Cerebellar cortex (tissue), 1 donor: ENCODE data around the gene EPN1.
A peak's percentile ranks its signal among the peaks of the same experiment; 100 is the strongest.

Experiments used
- DNase-seq: peaks from one replicate; pipeline ENCODE4 v3.0.0-alpha.2; 2015; ENCODE audit warnings: low spot score

Gene EPN1

DNA sequence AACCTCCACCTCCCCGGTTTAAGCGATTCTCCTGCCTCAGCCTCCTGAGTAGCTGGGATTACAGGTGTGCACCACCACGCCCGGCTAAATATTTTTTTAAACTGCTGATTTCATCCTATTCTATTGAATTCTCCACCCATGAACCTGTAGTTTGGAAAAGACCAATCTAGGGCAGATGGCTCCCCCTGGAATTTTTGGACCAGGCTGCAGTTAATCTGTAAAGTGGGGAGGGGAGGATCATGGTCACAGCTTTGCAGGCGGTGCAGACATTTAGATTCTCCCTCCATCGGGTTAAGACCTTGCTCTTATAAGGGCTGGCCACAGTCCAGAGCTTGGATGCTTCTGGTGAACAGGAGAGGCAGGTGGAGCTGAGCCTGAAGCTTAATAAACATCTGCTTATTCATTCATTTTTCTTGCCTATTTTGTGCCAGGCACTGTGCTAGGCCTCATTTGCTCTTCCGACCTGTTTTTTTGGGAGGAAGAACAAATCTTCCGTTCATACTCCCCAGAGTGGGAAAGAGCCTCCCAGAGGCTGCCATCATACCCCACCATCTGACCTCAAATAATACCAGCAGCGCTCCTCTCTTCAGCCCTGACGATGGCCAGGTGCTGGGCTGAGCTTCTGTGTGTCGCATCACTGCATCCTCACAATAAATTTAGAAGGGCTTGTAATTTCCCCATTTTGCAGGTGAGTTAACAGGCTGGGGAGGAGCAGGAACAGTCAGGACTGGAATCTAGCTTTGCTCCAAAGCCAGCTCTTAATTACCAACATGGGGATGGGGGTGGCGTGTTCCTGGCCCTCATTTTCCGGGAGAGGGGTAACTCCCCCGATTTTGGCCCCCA is 27.9 kb upstream of the EPN1 start:
- peak; percentile 48 for DNase-seq

- DNase-seq, result peak; percentile 85
Measured at GRCh38 chr19:55647732-55648584, 27.1 kb upstream of the EPN1 start, which contains the start of gene CCDC106. TSS of gene CCDC106 (plus strand) at chr19:55648212. CDS start at chr19:55649047, 835 bp downstream.

DNA sequence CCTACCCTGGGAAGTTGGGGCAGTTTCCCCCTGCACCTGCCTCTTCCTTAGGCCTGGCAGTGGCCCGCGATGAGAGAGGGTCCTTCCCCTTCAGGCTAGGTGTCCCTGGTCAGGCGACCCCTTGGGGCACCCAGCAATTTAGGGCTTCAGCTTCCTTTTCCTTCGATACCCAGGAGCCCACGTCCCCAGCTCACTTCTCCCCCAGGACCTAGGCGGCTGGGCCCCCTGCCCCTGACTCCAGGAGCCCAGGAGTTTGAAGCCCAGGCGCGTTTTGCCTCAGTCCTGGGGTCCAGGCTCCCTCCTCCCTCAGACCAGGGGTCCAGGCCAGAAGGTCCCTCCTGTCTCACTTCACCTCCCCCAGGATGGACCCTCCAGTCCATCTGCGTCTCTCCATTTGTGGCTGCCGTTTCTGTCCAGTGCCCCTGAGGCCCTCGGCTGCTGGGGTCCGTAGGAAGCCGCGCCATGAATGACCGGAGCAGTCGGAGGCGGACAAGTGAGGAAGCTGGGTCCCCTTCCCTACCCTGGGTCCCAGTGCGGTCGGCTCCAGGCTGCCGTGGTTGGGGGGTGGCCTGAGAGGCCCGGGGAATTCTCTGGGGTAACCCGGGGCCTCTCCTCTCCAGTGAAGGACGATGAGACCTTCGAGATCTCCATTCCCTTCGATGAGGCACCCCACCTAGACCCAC is 26.3 kb upstream of the EPN1 start:
- no peak for DNase-seq

GRCh38 chr19:55649268-55650125 is 25.5 kb upstream of the EPN1 start:
- DNase-seq, result no peak

DNA sequence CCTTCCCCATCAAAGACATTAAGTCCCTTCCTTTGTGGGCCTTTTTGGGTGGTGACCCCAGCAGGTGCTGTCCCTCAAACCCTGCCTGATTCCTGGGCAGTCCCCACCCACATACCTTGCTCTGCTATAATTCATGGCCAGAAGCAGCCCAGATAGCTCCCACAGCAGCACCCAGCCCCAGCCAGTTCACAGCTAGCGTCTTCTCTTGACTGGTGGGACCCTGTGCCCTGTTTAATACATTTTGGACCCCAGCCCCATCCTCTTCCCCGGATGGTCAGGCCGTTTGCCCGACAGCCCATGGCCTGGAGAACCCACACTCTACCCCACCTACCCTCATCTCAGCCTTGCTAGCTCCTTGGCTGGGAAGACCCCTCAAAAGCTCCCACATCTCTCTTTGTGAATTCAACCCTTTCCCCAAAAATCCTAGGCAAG is 24.9 kb upstream of the EPN1 start:
- DNase-seq, result no peak

GRCh38 chr19:55650602-55651230 is 24.3 kb upstream of the EPN1 start:
- DNase-seq, result no peak

GRCh38 chr19:55651236-55651635 is 23.8 kb upstream of the EPN1 start:
- no peak for DNase-seq

DNA sequence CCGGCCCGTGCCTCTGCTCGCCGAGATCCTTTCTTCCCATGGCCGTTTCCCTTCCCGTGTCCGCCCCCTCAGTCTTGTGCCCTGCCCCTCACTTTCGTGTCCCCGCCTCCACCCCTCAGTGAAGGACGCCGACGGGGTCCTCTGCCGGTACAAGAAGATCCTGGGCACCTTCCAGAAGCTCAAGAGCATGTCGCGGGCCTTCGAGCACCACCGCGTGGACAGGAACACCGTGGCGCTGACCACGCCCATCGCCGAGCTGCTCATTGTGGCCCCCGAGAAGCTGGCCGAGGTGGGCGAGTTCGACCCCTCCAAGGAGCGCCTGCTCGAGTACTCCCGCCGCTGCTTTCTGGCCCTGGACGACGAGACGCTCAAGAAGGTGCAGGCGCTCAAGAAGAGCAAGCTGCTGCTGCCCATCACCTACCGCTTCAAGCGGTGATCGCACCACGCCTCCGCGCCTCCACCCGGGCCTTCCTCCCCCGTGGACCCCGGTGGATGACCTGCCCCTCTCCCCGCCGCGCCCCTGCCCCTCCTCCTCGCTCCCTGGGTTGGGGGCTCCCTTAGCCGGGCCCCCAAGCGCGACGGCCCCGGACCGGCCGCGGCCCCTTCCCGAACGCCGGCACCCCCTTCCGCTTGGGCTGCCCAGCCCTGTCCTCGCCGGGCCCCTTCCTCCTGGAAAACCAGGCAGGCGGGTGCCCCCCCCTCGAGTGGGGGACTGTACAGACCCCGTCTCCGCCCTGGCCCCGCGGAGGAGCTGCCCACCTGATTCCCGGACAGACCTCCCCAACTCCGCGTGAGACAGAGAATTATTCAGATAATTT is 22.5 kb upstream of the EPN1 start:
- no peak for DNase-seq

- peak; percentile 99 for DNase-seq
Measured at GRCh38 chr19:55653651-55654322, 21.2 kb upstream of the EPN1 start.

DNA sequence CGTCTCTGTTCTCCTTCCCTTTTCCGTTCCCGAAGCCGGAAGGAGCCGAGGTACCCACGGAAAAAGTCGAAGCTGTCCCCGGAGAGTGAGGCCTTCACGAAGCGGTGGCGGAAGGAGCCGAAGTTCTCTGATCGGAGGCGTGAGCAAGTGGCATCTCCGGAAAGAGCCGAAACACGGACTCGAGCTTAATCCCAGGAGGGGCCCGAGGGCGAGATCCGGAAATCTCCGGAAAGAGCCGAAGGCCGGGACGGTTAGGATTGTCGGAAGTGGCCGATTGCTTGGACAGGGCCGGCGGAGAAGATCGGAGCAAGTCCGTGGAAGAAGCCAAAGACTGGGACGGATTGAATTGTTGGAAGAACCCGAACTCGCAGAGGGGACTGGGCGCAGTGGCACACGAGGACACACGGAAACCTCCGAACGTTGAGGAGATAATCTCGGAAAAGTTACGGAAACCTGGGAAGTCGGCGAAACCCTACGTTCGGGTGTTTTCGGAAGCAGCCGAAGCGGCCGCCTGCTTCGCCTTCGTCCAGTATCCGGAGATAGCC is 20.6 kb upstream of the EPN1 start:
- DNase-seq, result peak; percentile 99

DNA sequence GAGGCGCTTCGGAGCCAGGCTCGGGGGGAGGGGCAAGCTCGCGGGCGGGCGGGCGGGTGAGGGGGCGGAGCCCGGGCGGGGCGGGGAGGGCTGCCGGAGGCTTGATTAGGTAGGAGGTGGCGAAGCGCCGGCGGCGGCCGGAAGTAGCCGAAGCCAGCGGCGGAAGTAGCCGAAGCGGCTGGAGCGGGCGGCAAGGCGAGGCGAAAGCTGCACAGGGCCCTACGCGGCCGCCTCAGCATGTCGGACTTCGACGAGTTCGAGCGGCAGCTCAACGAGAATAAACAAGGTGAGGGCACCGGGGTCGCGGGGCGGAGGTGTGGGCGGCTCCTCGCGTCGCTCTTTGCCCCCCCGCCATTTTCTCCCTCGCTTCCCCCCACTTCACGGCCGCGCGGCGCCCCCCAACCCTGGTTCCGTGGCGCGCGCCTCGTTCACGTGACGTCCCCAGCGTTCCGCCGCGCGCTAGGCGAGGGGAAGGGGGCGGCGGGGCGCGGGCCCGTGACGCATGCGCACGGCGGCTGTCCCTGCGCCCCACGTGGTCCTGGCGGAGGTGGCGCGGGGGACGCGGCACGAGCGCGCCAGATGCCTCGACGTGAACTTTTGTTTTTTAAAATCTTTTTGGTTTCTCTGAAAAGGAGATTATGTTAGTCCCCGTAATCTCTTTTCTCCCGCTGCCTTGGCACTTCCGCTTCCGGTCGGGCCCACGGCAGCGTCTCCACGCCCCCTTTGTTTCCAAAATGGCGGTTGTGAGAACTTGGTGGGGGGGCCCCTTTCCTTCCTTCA is 20.0 kb upstream of the EPN1 start, which contains the start of gene U2AF2:
U2AF2 (plus strand) TSS at position 168 of the 780 bp plus-strand sequence; CDS start at position 238, 70 bp downstream.
- peak; percentile 93 for DNase-seq

DNA sequence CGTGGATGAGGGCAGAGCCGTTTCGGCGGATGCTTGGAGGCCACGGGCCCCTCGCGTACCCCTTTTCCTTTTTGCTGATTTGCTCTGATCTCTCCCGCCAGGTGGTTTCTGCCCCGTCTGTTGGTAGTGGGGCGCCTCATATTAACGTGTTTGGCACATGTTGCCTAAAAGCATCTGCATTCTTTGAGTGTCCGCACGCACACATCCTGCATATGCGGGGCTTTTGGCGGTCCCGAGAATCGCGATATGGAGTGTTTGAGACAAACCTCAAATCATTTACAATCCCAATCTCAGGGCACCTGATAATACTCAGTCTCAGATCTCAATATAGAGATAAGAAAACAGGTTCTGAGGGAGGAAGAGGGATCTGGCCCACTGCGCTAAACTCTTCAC is 19.4 kb upstream of the EPN1 start:
- no peak for DNase-seq

DNA sequence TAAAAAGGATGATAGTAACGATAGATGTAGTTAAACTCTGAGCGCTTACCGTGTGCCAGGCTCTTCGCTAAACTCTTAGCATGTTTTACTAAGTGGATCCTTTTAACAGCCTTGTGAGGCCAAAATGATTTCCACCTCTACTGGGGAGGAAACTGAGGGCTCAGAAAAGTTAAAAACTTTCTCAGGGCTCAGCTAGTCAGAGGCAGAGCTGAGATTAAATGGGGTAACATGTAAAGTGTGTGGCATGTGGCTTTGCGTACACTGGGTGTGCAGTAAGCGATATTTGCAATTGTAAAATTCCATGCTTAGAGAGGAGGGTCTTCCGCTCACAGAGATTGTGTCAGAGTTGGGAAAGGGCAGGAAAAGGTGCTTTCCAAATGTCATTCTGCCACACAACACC is 18.5 kb upstream of the EPN1 start:
- DNase-seq, result no peak

DNA sequence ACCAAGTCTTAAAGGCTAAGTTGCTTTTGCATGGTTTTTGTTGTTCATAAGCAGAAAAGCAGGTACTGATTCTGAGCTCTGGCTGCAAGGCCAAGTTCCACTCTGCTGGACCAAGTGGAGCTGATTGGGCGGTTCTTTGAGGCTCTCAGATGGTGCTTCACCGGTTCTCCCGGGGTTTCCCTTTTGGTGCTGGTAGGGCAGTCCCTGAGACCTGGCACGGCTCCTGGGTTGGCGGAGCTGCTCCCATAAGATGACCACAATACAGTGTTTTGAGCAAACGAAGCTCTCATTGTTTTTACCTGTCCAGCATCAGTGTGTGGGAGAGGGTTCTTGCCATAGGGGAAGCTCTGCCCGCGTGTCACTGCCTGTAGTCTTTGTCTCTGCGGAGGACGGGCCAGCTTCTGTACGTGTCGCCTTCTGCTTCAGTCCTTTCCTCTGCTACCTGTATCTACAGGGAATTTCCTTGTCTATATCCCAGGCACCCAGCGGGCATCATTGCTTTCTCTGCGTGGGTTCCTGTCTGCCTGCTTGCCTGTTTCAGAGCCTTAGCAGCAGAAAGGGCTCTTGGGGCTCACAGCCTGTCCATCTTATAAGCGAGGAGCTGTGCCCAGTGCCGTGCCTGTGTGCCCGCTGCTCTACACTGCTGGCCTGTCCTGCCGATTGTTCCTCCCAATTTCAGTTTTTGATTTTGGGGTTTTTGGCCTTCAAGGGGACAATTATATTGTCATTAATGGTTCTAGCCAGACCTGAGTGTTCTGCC is 17.9 kb upstream of the EPN1 start:
- DNase-seq, result no peak

GRCh38 chr19:55658846-55659459 is 16.1 kb upstream of the EPN1 start:
- DNase-seq, result no peak

DNA sequence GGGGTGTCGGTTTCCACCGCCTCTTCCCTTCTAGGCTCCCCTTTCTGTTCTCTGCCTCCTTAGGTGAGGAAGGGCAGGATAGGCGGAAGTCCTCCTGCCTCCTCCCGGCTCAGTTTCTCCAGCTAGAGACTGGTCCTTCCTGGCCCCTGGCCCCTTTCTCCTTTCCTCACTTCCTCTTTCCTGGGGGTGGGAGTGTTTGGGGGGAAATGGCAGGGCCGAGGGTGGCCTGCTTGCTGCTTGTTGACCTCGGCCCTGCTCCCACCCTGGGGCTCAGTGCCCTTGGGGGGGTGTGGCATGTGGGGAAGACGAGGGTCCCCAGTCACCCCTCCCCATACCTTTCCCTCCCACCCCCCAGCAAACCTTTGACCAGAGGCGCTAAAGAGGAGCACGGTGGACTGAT is 15.2 kb upstream of the EPN1 start:
- DNase-seq, result no peak

GRCh38 chr19:55660404-55660803 is 14.6 kb upstream of the EPN1 start:
- DNase-seq, result no peak
